Measurements from ENCODE around the gene ASNS. TPM values are rescaled to one million over a fixed set of nuclear protein-coding genes. Genes with fewer than 3 reads are reported as not detected.
"Not testable (repeated sequence)": the region's sequence is repeated elsewhere in the genome, so short reads cannot be mapped to it uniquely, and the experiment has no call there.

The ASNS gene
- total and polyA plus RNA-seq, 7 donors = 6.6 to 45.7 (median 22.7) TPM

DNA sequence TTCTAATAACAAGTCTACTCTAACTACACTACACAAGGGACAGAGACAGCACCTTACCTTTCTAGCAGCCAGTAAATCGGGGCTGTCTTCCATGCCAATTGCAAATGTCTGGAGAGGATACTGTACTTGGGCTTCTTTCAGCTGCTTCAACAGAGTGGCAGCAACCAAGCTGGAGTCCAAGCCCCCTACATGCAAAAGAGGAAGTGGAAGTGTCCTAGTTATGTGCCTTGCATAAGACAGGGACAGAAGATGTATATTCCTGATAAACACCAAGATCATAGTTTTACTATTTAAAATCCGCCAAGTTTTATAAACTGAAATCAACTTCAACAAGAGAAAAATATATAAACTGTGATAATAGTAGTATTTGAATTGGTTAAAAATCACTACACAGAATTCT, 14.0 kb downstream of the ASNS start:
- Histone ChIP-seq H3K4me3 (no peak overlapping the region), H3K27ac (no peak overlapping the region), H3K4me1 (no peaks in the 10 kb centered on the region), H3K36me3 (peaks cover 0 to 51% (median 14%) of the 10 kb centered on the region in 4 donors), H3K27me3 (no peaks in the 10 kb centered on the region), H3K9me3 (no peaks in the 10 kb centered on the region)
- intact Hi-C loops (cut with DNase I) = no loop called here
- 94 to 96% methylated on average over 2 of the region's 2 CpGs for WGBS, 2 donors
- TF ChIP-seq EP300 (IDR thresholded peaks at IDR 0.05) = no peak
- no peak for TF ChIP-seq POLR2AphosphoS5 (IDR thresholded peaks at IDR 0.05)
- TF ChIP-seq POLR2A (IDR thresholded peaks at IDR 0.05) = no peak
- TF ChIP-seq, protein P1, sequence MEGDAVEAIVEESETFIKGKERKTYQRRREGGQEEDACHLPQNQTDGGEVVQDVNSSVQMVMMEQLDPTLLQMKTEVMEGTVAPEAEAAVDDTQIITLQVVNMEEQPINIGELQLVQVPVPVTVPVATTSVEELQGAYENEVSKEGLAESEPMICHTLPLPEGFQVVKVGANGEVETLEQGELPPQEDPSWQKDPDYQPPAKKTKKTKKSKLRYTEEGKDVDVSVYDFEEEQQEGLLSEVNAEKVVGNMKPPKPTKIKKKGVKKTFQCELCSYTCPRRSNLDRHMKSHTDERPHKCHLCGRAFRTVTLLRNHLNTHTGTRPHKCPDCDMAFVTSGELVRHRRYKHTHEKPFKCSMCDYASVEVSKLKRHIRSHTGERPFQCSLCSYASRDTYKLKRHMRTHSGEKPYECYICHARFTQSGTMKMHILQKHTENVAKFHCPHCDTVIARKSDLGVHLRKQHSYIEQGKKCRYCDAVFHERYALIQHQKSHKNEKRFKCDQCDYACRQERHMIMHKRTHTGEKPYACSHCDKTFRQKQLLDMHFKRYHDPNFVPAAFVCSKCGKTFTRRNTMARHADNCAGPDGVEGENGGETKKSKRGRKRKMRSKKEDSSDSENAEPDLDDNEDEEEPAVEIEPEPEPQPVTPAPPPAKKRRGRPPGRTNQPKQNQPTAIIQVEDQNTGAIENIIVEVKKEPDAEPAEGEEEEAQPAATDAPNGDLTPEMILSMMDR (IDR thresholded peaks at IDR 0.05) = no peak
- DNase-seq = no peak

DNA sequence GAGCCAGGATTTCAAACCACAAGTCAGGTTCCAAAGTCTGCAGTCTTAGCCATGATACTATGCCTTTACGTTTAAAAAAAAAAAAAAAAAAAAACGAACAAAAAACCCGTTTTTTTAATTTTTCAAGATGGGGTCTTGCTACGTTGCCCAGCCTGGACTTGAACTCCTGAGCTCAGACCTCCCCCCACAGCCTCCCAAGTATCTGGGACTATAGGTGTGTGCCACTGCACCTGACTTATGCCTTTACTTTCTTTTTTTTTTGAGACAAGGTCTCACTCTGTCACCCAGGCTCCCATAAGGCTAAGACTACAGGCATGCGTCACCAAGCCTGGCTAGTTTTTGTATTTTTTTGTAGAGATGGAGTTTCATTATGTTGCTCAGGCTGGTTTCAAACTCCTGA, 14.7 kb downstream of the ASNS start:
- Histone ChIP-seq H3K9me3 (no peaks in the 10 kb centered on the region), H3K27me3 (no peaks in the 10 kb centered on the region), H3K36me3 (peaks cover 0 to 57% (median 14%) of the 10 kb centered on the region in 4 donors), H3K4me3 (no peak overlapping the region), H3K4me1 (no peaks in the 10 kb centered on the region), H3K27ac (no peak overlapping the region)
- TF ChIP-seq EP300 (IDR thresholded peaks at IDR 0.05) (no peak), POLR2A (IDR thresholded peaks at IDR 0.05) (no peak), POLR2AphosphoS5 (IDR thresholded peaks at IDR 0.05) (no peak)
- TF ChIP-seq, protein P1 (IDR thresholded peaks at IDR 0.05) = no peak
- WGBS, 2 donors = 88 to 93% methylated on average over 5 of the region's 5 CpGs
- intact Hi-C loops (cut with DNase I) = no loop called here
- DNase-seq = no peak

DNA sequence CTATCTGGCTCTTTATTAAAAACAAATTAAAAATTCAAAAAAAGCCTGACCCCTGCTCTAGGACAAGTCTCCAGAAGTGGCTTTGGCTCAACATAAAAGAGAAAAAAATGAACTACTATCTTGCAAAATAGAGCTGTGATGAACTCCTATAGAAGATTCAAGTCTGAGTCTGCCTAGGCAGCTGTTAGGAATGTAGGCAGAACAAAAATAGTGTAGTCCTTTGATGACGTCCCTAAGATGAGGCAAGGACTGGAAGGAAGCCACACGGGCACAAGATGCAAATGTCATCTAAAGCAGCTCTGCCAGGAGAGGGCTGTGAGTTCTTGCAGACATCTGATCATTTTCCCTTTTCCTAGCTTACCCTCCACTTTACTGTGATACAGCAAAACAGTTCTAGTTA, 20.5 kb downstream of the ASNS start:
- WGBS, 2 donors = 87 to 94% methylated on average over 2 of the region's 2 CpGs
- peak; percentile 82 for DNase-seq
- Histone ChIP-seq H3K27ac (peak overlapping the region in 3 of 4 donors; percentile 63 to 77 (median 75)), H3K36me3 (peaks cover 0 to 48% (median 8%) of the 10 kb centered on the region in 4 donors), H3K27me3 (no peaks in the 10 kb centered on the region), H3K9me3 (no peaks in the 10 kb centered on the region), H3K4me3 (no peak overlapping the region), H3K4me1 (peaks cover 0 to 4% (median 0%) of the 10 kb centered on the region in 4 donors)
- TF ChIP-seq POLR2A (IDR thresholded peaks at IDR 0.05) (no peak), POLR2AphosphoS5 (IDR thresholded peaks at IDR 0.05) (peak; percentile 32 to 63 (median 44)), EP300 (IDR thresholded peaks at IDR 0.05) (peak in 2 of 4 donors; percentile 56 to 60)
- TF ChIP-seq, protein P1 (IDR thresholded peaks at IDR 0.05) = no peak
- intact Hi-C loops (cut with DNase I) = no loop called here

DNA sequence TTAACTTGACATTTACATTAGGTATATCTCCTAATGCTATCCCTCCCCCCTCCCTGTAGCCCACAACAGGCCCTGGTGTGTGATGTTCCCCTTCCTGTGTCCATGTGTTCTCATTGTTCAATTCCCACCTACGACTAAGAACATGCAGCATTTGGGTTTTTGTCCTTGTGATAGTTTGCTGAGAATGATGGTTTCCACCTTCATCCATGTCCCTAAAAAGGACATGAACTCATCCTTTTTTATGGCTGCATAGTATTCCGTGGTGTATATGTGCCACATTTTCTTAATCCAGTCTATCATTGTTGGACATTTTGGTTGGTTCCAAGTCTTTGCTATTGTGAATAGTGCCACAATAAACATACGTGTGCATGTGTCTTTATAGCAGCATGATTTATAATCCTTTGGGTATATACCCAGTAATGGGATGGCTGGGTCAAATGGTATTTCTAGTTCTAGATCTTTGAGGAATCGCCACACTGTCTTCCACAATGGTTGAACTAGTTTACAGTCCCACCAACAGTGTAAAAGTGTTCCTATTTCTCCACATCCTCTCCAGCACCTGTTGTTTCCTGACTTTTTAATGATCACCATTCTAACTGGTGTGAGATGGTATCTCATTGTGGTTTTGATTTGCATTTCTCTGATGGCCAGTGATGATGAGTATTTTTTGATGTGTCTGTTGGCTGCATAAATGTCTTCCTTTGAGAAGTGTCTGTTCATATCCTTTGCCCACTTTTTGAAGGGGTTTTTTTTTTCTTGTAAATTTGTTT, 21.8 kb downstream of the ASNS start:
- H3K27me3 ChIP-seq; H3K4me3 ChIP-seq; H3K4me1 ChIP-seq; DNase-seq; H3K9me3 ChIP-seq; H3K27ac ChIP-seq; intact Hi-C loops (cut with DNase I): not testable (repeated sequence)
- peaks cover 0 to 36% (median 3%) of the 10 kb centered on the region in 4 donors for H3K36me3 ChIP-seq
- WGBS, 2 donors = 84 to 98% methylated on average over 2 of the region's 4 CpGs

DNA sequence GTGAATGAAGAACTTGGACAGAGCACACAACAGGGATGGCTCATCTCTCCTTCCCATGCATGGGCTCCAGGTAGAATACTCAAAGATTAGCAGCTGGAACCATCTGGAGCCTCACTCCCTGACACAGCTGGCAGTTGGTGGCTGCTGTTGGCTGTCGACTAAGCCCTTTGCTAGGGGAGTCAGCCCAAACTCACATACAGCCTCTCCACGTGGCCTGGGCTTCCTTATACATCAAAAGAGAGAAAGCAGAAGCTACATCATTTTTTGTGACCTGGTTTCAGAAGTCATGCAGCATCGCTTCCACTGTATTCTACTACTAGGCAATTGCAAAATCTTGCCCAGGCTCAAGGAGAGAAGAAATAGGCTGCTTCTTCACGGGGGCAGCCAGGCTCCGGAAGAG, 24.4 kb downstream of the ASNS start:
- TF ChIP-seq, protein P1 (IDR thresholded peaks at IDR 0.05) = no peak
- no peak for TF ChIP-seq EP300 (IDR thresholded peaks at IDR 0.05)
- no peak for TF ChIP-seq POLR2AphosphoS5 (IDR thresholded peaks at IDR 0.05)
- no peak for TF ChIP-seq POLR2A (IDR thresholded peaks at IDR 0.05)
- Histone ChIP-seq H3K27ac (no peak overlapping the region), H3K36me3 (peaks cover 0 to 9% (median 1%) of the 10 kb centered on the region in 4 donors), H3K4me1 (peaks cover 0 to 4% (median 0%) of the 10 kb centered on the region in 4 donors), H3K9me3 (no peaks in the 10 kb centered on the region), H3K4me3 (no peak overlapping the region), H3K27me3 (no peaks in the 10 kb centered on the region)
- 37 to 69% methylated on average over 5 of the region's 5 CpGs for WGBS, 2 donors
- DNase-seq = no peak
- intact Hi-C loops (cut with DNase I) = no loop called here

Data from sigmoid colon (tissue), 7 donors.